Panc1 (cell line): Measurements from ENCODE around the gene ZNF236. TPM values are rescaled to one million over a fixed set of nuclear protein-coding genes. Genes with fewer than 3 reads are reported as not detected.

Experiments used
- ATAC-seq: fragments of 200-7000 bp; cut with Tn5 transposase; 2 replicates; pipeline ENCODE4 v1.9.1; 2020; ENCODE audit warnings: mild to moderate bottlenecking, moderate library complexity
- BruUV-seq: library from RNA; stranded (reverse); fragments of 400-500 nt; replicated peaks from 2 replicates; lab custom pipeline; 2021; lab: Mats Ljungman, UMichigan
- CTCF ChIA-PET: fragments of 300-600 bp; sonication (Branson Sonifier 250); formaldehyde crosslinking; loops from one replicate; lab custom pipeline; 2022; ENCODE audit warnings: antibody characterized with exemption; lab: Charles Lee
- POLR2A ChIA-PET: fragments of 300-600 bp; sonication (Branson Sonifier 250); formaldehyde crosslinking; loops from one replicate; lab custom pipeline; 2022; ENCODE audit warnings: antibody characterized with exemption; lab: Charles Lee
- DNase-seq: peaks from one replicate; pipeline ENCODE4 v3.0.0-alpha.2; 2010; ENCODE audit warnings: low read depth, low spot score
- H3K27ac ChIP-seq: 2 replicates; pipeline ENCODE4 v1.5.1; 2011; ENCODE audit warnings: mild to moderate bottlenecking, low read length, inconsistent platforms
- H3K27me3 ChIP-seq: fragments of 200-500 bp; sonication (Bioruptor generic); 2 replicates; pipeline ENCODE4 v1.6.0; 2014; ENCODE audit warnings: low read length, inconsistent platforms; ENCODE audit not compliant: control insufficient read depth, insufficient read depth
- H3K36me3 ChIP-seq: fragments of 200-500 bp; sonication (Bioruptor generic); 2 replicates; pipeline ENCODE4 v1.5.1; 2014; ENCODE audit warnings: inconsistent platforms, mild to moderate bottlenecking, low read length, moderate library complexity; ENCODE audit not compliant: control insufficient read depth, insufficient read depth
- H3K4me1 ChIP-seq: 2 replicates; pipeline ENCODE4 v1.5.1; 2011; ENCODE audit warnings: inconsistent platforms, mild to moderate bottlenecking, low read length, moderate library complexity; ENCODE audit not compliant: control insufficient read depth, insufficient read depth
- H3K4me3 ChIP-seq, 2 experiments: 2 replicates each; pipeline ENCODE4 v1.5.1; 2011 to 2012; ENCODE audit warnings: low read depth in 2 of 2, low read length in 2 of 2, mild to moderate bottlenecking in 2 of 2, inconsistent platforms in 1 of 2, moderate library complexity in 1 of 2
- H3K9me3 ChIP-seq: fragments of 200-500 bp; sonication (Bioruptor generic); 2 replicates; pipeline ENCODE4 v1.5.1; 2014; ENCODE audit warnings: low read depth, mild to moderate bottlenecking, inconsistent platforms, low read length, moderate library complexity; ENCODE audit not compliant: control insufficient read depth, insufficient read depth
- CTCF ChIP-seq: fragments of 450-650 bp; IDR thresholded peaks from 2 replicates; pipeline ENCODE4 v1.5.1; 2017; ENCODE audit warnings: mild to moderate bottlenecking
- POLR2AphosphoS5 ChIP-seq: IDR thresholded peaks from 2 replicates; pipeline ENCODE4 v1.6.1; 2012; ENCODE audit warnings: mild to moderate bottlenecking, low read depth, low read length, moderate library complexity
- REST ChIP-seq, 2 experiments: IDR thresholded peaks; 2 replicates each; pipeline ENCODE4 v1.6.1; 2011 to 2012; ENCODE audit warnings: low read depth in 2 of 2, control low read depth in 1 of 2, low read length in 1 of 2, mild to moderate bottlenecking in 1 of 2, moderate library complexity in 1 of 2; ENCODE audit not compliant: insufficient read depth in 1 of 2
- SIN3A ChIP-seq: IDR thresholded peaks from 2 replicates; pipeline ENCODE4 v1.6.1; 2012; ENCODE audit warnings: low read depth, mild to moderate bottlenecking, low read length, moderate library complexity, borderline replicate concordance; ENCODE audit not compliant: insufficient read depth
- TCF7L2 ChIP-seq: IDR thresholded peaks from 2 replicates; pipeline ENCODE4 v1.6.1; 2011; ENCODE audit warnings: mild to moderate bottlenecking, low read depth, low read length, inconsistent platforms
- in situ Hi-C: cut with HindIII; loops from 2 replicates; pipeline ENCODE4 v1.10.0; 2016; ENCODE audit warnings: low sequenced_read_pairs, low pct_unique_long_range_greater_than_20kb
- intact Hi-C: fragments of 100-400 bp; cut with micrococcal nuclease; formaldehyde crosslinking; loops from one replicate; pipeline ENCODE4 v1.10.0; 2022; ENCODE audit not compliant: unreplicated experiment
- total RNA-seq: library from RNA; stranded (reverse); gene quantifications from one replicate; pipeline ENCODE4 v1.2.1, GENCODE V29; 2021; ENCODE audit not compliant: unreplicated experiment

Gene ZNF236
- total RNA-seq, 1 experiment from 2014 or later, result 32.2 TPM

GRCh38 chr18:76850112-76850511 lies 27.8 kb downstream of the ZNF236 start:
- ChIA-PET CTCF (no interaction called here), POLR2A (interaction anchor here (0.6 kb wide), 1 partner anchor 1668 kb away, joined by 12 read pairs; no protein-coding TSS in a partner anchor)
- DNase-seq, result no peak
- no peaks in the 10 kb centered on the region for H3K36me3 ChIP-seq
- in situ Hi-C loops (no loop called here), intact Hi-C loops (no loop called here)
- no peaks in the 10 kb centered on the region for H3K27me3 ChIP-seq
- no peak overlapping the region for H3K4me3 ChIP-seq
- no peaks in the 10 kb centered on the region for H3K9me3 ChIP-seq
- no TSS peak for BruUV-seq
- peaks cover 8% of the 10 kb centered on the region for H3K4me1 ChIP-seq
- ATAC-seq, result no peak
- H3K27ac ChIP-seq, result no peak overlapping the region
- no peak for TF ChIP-seq POLR2AphosphoS5
- TF ChIP-seq SIN3A, result no peak
- TF ChIP-seq CTCF, result no peak

DNA sequence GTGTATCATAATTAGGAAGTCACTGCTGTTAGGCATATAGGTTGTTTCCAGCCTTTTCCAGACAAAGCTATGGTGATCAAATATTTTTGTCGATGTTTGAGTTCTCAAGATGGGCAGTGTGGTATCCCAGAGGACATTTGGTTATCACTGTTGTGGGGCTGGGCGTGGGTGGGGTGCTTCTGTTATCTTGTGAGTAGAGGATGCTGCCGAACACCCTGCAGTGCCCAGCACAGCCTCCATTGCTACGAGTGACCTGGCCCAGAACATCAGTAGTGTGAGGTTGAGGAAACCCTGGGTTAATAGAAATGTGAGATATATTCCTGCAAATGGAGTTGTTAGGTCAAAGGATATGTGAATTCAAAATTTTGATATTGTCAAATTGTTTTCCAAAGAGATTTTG lies 33.2 kb downstream of the ZNF236 start:
- TF ChIP-seq POLR2AphosphoS5 (no peak), REST (IDR thresholded peaks at IDR 0.05; ENCODE audit: insufficient read depth in 1 of 2, low read depth in 2 of 2, low read length in 1 of 2) (no peak), TCF7L2 (no peak), SIN3A (no peak), CTCF (no peak)
- no peaks in the 10 kb centered on the region for H3K36me3 ChIP-seq
- no peak overlapping the region for H3K4me3 ChIP-seq
- BruUV-seq, result no TSS peak
- no peak overlapping the region for H3K27ac ChIP-seq
- CTCF ChIA-PET, result no interaction called here
- intact Hi-C loops, result no loop called here
- DNase-seq (no peak), ATAC-seq (peak; percentile 55; the same call in 1 of the 2 replicates)
- POLR2A ChIA-PET, result no interaction called here
- no peaks in the 10 kb centered on the region for H3K4me1 ChIP-seq
- no peaks in the 10 kb centered on the region for H3K27me3 ChIP-seq
- in situ Hi-C loops, result no loop called here
- H3K9me3 ChIP-seq, result no peaks in the 10 kb centered on the region
